Thoracic aorta (tissue), 2 donors: Measurements from ENCODE around the gene RCCD1. TPM values are rescaled to one million over a fixed set of nuclear protein-coding genes. Genes with fewer than 3 reads are reported as not detected.
A peak's percentile ranks its signal among the peaks of the same experiment; 100 is the strongest.

Experiments
- ATAC-seq: fragments of 150-250 bp; one replicate; pipeline ENCODE4 v1.8.0; 2017; ENCODE audit warnings: low read depth; ENCODE audit not compliant: insufficient number of reproducible peaks, low FRiP score
- DNase-seq: peaks from one replicate; pipeline ENCODE4 v3.0.0-alpha.2; 2020; ENCODE audit warnings: low spot score
- H3K27ac ChIP-seq, 2 donors: fragments of 200-600 bp; sonication (generic); 1 replicate in 1 of 2; 2 replicates in 1 of 2; pipeline ENCODE4 v1.5.1; 2016; ENCODE audit warnings: mild to moderate bottlenecking in 2 of 2, moderate library complexity in 2 of 2
- H3K27me3 ChIP-seq: fragments of 200-600 bp; sonication (generic); replicated peaks from 2 replicates; pipeline ENCODE4 v1.6.0; 2016; ENCODE audit warnings: mild to moderate bottlenecking; ENCODE audit not compliant: insufficient read depth
- H3K36me3 ChIP-seq: fragments of 200-600 bp; sonication (generic); one replicate; pipeline ENCODE4 v1.5.1; 2016
- H3K4me1 ChIP-seq, 2 donors: fragments of 200-600 bp; sonication (generic); 1 replicate in 1 of 2; 2 replicates in 1 of 2; pipeline versions ENCODE4 v1.5.1 to v1.6.0; 2016; ENCODE audit warnings: low read depth in 2 of 2, mild to moderate bottlenecking in 1 of 2; ENCODE audit not compliant: control insufficient read depth in 1 of 2
- H3K4me3 ChIP-seq: fragments of 200-600 bp; sonication (generic); 2 replicates; pipeline ENCODE4 v1.5.1; 2016; ENCODE audit warnings: mild to moderate bottlenecking
- H3K9me3 ChIP-seq: fragments of 200-600 bp; sonication (generic); 2 replicates; pipeline ENCODE4 v1.5.1; 2016
- CTCF ChIP-seq: fragments of 200-600 bp; sonication (generic); IDR thresholded peaks from one replicate; pipeline ENCODE4 v1.5.1; 2019; ENCODE audit warnings: antibody characterized with exemption
- total RNA-seq, 2 donors: library from RNA; depleted of rRNA; stranded (reverse); fragments of >200 nt; gene quantifications; one replicate each; pipeline versions ENCODE4 v1.1.0 to v1.2.3, GENCODE V29; 2016

Gene RCCD1
- total RNA-seq, 2 donors from 2014 or later: 8.6 to 23.7 TPM

- peak overlapping the region in 1 of 2 donors; percentile 87 for H3K27ac ChIP-seq
- no peaks in the 10 kb centered on the region for H3K27me3 ChIP-seq
- H3K9me3 ChIP-seq: no peaks in the 10 kb centered on the region
- ATAC-seq (no peak), DNase-seq (no peak)
- peak overlapping the region; percentile 88 for H3K4me3 ChIP-seq
- H3K36me3 ChIP-seq: peaks cover 38% of the 10 kb centered on the region
- peaks cover 15 to 34% of the 10 kb centered on the region in 2 donors for H3K4me1 ChIP-seq
- TF ChIP-seq CTCF: no peak
Measured at GRCh38 chr15:90953947-90954711, 555 bp upstream of the RCCD1 start.

GRCh38 chr15:90955624-90956273 is 1.1 kb downstream of the RCCD1 start:
- ATAC-seq: no peak
- DNase-seq: no peak
- no peaks in the 10 kb centered on the region for H3K27me3 ChIP-seq
- no peaks in the 10 kb centered on the region for H3K9me3 ChIP-seq
- H3K36me3 ChIP-seq: peaks cover 23% of the 10 kb centered on the region
- peak overlapping the region; percentile 88 for H3K4me3 ChIP-seq
- TF ChIP-seq CTCF: no peak
- peaks cover 19 to 49% of the 10 kb centered on the region in 2 donors for H3K4me1 ChIP-seq
- no peak overlapping the region for H3K27ac ChIP-seq

- Histone ChIP-seq H3K27ac (peak overlapping the region; percentile 27 to 67), H3K4me1 (peaks cover 19 to 56% of the 10 kb centered on the region in 2 donors), H3K4me3 (peak overlapping the region; percentile 82), H3K36me3 (peaks cover 16% of the 10 kb centered on the region), H3K27me3 (no peaks in the 10 kb centered on the region), H3K9me3 (no peaks in the 10 kb centered on the region)
- TF ChIP-seq CTCF: peak; percentile 96
- DNase-seq (no peak), ATAC-seq (no peak)
Measured at GRCh38 chr15:90956274-90957030, 1.8 kb downstream of the RCCD1 start.

GRCh38 chr15:90957031-90957790 is 2.5 kb downstream of the RCCD1 start:
- no peak for TF ChIP-seq CTCF
- Histone ChIP-seq H3K9me3 (no peaks in the 10 kb centered on the region), H3K4me3 (peak overlapping the region; percentile 82), H3K4me1 (peaks cover 19 to 56% of the 10 kb centered on the region in 2 donors), H3K27me3 (no peaks in the 10 kb centered on the region), H3K36me3 (peaks cover 10% of the 10 kb centered on the region), H3K27ac (peak overlapping the region; percentile 16 to 67)
- ATAC-seq (no peak), DNase-seq (no peak)
